Hematopoietic multipotent progenitor cell (in vitro differentiated cells): ENCODE results near the gene MED29. TPM values are rescaled to one million over a fixed set of nuclear protein-coding genes. Genes with fewer than 3 reads are reported as not detected.

Experiments used
- DNase-seq, 3 donors: peaks; one replicate each; pipeline ENCODE4 v3.0.0-alpha.2; 2011 to 2015; ENCODE audit warnings: low read depth in 2 of 3, low spot score in 2 of 3
- total RNA-seq: library from RNA; depleted of rRNA; stranded (reverse); fragments of >200 nt; gene quantifications from one replicate; pipeline ENCODE4 v1.2.3, GENCODE V29; 2012

The MED29 gene
- total RNA-seq, 1 donor: 35.5 TPM

GRCh38 chr19:39424934-39425333 lies 33.8 kb downstream of the MED29 start:
- DNase-seq: no peak

GRCh38 chr19:39425744-39426143 lies 34.6 kb downstream of the MED29 start:
- no peak for DNase-seq

DNA sequence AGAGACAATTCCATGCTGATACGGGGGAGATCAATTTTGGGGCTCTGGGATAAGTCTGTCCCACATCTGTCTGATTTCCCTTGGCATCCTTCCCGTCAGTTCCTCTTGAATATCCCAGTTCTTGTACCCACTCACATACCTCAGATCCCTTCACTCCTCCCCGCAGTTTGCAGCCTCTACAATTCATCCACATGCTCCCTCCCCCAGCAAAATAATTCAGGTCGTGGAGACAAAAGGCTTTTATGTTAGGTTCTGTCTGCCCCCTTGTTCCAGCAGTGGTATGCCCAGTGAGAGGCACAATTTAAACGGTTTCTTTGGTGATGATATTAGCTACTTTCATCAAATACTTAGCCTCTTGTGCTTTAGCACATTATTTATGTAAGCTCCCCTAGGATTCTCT lies 35.0 kb downstream of the MED29 start:
- DNase-seq: no peak

- DNase-seq: no peak
These were observed 36.5 kb downstream of the MED29 start for GRCh38 chr19:39427707-39428106.

DNA sequence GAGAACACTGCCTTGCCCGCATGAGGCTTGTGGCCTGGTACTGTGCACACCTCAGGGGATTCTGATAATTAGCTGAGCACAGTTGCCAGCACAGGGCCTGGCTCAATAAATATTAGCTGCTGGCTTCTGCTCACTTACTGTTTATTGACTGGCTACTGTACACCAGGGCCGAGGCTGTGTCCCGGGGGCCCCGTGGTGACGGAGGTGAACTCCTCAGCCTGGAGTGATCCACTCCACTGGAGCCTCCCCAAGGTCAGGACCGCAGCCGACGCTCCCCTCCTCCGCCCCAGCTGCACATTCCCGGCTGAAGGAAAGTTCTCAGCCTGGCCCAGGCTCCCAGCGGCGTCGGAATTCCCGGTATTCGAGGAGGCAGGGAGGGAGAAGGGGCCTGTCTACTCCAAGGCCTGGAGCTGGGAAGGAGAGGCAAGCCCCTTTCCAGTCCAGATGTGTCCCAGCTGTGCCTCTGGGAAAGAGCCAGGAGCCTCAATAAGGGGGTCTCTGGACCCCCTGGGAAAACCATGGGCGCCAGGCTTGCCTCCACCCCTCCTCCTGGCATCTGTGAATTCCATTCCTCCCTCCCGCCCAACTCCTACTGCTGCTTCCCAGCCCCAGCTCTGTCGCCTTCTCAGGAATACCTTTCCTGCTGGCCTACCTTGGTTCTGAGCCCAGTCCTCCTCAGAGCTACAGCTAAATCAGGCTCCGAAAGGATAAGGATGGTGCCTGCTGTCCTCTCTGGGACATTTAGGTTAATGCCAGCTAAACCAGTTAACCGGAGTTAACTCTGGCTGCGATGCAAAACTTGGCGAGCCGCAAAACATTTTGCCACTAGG lies 37.3 kb downstream of the MED29 start:
- no peak for DNase-seq

DNA sequence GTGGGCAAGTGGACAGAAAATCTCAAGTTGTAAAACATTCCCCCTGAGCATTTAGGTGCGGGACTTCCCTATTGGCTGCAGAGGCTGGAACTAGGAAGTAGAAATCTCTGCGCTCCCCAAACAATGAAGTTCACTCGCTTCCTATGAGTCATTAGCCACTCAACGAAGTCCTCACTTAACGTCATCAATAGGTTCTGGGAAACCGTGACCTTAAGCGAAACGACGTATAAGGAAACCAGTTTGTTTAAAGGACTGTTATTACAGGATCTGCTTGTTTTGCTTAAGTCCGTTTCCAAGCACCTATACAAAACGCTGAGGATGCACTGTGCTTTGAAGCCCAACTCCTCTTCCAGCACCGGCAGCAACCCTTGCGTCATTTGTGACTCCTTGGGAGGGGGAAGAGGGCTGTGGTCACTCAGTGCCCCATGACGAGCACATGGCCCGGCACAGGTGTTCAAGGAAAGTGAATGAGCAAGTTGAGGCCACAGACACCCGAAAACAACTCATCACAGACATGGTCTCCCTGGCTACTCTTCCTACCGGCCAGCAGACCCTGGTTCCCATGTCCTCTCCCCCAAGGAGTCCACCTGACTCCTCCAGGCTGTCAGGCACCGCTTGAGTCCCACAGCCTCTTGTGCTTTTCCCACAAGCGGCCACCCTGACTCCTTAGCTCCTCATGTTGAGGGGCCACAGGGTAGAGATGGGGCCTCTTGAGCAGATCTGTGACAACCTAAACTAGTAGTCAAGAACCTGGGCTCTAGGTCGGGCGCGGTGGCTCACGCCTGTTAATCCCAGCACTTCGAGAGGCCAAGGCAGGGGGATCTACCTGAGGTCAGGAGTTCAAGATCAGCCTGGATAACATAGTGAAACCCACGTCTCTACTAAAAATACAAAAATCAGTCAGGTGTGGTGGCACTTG lies 39.8 kb downstream of the MED29 start:
- no peak for DNase-seq

- DNase-seq: no peak
These were observed 41.5 kb downstream of the MED29 start for GRCh38 chr19:39432677-39433025.

- DNase-seq: no peak
These were observed 42.4 kb downstream of the MED29 start for GRCh38 chr19:39433480-39434079.

- DNase-seq: no peak
These were observed 43.2 kb downstream of the MED29 start for GRCh38 chr19:39434123-39435076.

- DNase-seq: peak; percentile 92 to 99 (median 97)
These were observed 44.5 kb downstream of the MED29 start, which contains the start of gene RPS16 for GRCh38 chr19:39435499-39436349. RPS16 (minus strand) TSS chr19:39435949; CDS start chr19:39435895, 54 bp downstream.

DNA sequence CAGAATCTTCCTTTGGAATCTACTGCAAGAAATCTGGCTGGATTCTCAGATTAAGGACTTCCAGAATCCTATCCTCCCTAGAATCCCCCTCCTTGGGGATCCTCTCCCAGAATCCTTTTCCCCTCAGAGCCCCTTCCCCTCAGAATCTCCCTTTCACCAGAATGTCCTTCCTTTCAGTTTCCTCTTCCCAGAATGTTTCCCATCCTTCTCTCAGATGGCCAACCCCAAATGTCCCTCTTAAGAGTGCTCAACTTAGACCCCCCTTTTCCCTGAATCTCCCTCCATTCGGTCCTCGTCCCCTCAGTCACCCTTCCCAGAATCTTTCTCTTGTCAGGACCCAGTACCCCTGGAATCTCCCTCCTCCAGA lies 45.2 kb downstream of the MED29 start:
- DNase-seq: no peak

DNA sequence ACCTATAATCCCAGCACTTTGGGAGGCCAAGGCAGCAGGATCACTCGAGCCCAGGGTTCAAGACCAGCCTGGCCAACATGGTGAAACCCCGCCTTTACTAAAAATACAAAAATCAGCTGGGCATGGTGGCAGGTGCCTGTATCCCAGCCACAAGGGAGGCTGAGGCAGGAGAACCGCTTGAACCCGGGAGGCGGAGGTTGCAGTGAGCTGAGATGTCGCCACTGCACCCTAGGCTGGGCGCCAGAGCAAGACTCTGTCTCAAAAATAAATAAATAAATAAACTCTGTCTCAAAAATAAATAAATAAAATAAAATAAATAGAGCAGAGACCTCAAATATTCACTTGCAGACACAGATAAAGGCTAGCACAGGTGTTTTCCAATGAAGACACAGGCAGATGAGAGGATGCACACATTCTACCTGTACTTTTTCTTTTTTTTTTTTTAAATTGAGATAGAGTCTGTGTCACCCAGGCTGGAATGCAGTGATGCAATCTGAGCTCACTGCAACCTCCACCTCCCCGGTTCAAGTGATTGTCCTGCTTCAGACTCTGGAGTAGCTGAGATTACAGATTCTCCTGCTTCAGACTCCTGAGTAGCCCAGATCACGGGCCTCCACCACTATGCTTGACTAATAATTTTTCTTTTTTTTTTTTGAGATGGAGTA lies 47.2 kb downstream of the MED29 start:
- DNase-seq: no peak

GRCh38 chr19:39444598-39445195 lies 53.5 kb downstream of the MED29 start:
- no peak for DNase-seq

DNA sequence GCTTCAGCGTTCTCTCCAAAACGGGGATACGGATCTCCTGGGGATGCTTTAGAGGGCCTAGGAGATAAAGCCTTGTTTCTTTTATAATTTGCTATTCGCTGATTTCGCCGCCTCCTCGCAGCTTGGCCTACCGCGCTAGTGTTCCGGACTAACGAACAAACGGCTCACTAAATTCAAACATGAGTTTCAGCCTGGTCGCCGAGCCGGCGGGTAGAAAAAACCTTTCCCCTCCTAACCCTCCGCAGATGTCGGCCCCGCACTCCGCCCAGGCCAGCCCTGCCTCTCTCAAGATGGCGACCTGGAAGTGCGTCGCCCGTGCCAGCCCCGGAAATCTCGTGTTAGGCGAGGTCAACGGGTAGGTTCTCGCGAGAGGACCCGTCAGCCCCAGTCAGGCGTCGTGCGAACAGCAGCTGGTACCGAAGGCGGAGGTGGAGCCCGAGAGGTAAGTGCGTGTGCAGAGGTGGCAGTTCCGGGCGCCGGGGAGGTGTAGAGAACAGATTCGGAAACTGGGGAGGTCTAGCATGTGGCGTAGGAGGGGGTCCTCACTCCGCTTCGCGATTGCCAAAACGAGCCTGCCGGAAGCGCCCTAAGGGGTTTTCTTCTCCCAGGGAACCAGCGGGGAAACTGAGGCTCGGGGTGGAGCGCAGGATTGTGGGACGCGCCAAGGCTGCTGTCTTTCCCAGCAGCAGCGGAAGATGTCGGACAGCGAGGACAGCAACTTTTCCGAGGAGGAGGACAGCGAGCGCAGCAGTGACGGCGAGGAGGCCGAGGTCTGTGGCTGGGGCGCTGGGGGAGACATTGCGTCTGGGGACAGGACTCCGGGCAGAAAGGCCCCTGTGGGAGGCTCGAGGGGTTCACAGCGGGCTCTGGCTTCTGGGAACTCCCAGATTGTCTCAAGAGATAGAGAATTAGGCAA lies 54.3 kb downstream of the MED29 start, which contains the start of gene SUPT5H:
Gene SUPT5H (plus strand): TSS at position 387 of the 916 bp plus-strand sequence. CDS start 309 bp downstream, at position 696.
- peak; percentile 96 to 99 (median 99) for DNase-seq

- no peak for DNase-seq
These were observed 55.3 kb downstream of the MED29 start for GRCh38 chr19:39446365-39447084.

DNA sequence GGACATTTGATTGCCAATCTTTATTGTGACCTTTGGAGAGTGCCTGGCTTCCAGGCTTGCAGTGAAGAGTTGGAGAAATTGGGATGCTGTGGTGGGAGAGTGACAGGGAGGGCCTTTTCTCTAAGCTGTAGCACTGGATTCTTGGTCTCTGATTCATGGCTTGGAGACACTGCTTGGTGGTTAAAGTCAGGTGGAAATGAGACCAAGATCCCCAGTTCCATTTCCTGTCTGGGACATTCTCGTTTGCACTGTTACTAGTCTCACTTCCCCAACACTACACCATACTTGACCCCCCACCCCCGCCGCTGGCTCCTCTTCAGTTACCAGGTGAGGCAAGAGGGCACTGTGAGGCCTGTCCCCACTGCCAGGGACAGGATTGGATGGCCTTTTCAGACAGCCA lies 57.1 kb downstream of the MED29 start:
- no peak for DNase-seq
